ENCODE measurements around the gene CEP70.

GRCh38 chr3:138458774-138459499 is 135.1 kb downstream of the CEP70 start:
- TF ChIP-seq CTCF (conservative IDR thresholded peaks at IDR 0.05 in 1 of 2, IDR thresholded peaks at IDR 0.05 in 1 of 2; ENCODE audit: extremely low read depth in 1 of 2, insufficient read depth in 1 of 2, low read depth in 1 of 2, low read length in 2 of 2) (no peak), EZH2 (IDR thresholded peaks at IDR 0.05; ENCODE audit: borderline replicate concordance, low read length) (no peak)
